ENCODE measurements around the gene ZNF787.
"Not testable (repeated sequence)": the region's sequence is repeated elsewhere in the genome, so short reads cannot be mapped to it uniquely, and the experiment has no call there.

The ZNF787 gene

DNA sequence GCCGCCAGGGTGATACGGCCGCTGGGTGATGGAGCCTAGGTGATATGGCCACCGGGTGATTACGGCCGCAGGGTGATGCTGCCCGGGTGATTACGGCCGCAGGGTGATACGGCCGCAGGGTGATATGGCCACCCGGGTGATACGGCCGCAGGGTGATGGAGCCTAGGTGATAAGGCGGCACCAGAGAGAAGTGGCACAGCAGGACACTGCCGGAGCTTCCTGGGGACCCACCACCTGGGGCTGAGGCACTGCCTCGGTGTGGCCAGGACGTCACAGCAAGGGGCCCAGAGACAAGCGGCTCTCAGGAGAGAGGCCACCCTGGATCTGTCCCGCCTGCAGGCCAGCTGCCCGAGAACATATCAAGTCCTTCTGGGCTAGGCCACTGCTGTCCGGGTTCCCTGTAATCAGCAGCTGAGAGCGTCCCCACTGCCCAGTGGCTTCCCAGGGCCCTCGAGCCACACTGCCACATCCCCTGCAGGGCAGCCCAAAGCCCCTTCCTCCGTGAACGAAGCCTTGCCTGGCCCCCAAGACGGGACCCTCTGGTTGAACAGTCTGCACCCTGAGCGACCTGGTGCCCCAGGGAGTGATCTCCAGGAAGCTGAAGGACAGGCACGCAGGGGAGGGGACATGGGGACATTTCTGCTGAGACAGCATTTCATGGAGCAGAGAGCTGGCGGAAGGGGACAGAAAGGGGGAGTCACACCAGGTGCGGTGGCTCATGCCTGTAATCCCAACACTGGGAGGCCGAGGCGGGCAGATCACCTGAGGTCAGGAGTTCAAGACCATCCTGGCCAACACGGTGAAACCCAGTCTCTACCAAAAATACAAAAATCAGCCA lies 22.1 kb downstream of the ZNF787 start:
- Histone ChIP-seq H3K36me3 (ENCODE audit: insufficient read depth, low read length) (peaks cover 50% of the 10 kb centered on the region; the same call in 1 of the 2 replicates), H3K4me3 (ENCODE audit: low read length, poor library complexity, severe bottlenecking) (no peak overlapping the region), H3K79me2 (ENCODE audit: insufficient read depth, low read length) (peaks cover 18% of the 10 kb centered on the region; the same call in 1 of the 2 replicates), H3K9me3 (ENCODE audit: insufficient read depth, low read depth, low read length) (no peaks in the 10 kb centered on the region), H4K20me1 (ENCODE audit: insufficient read depth, low read length, poor library complexity, severe bottlenecking) (peaks cover 19% of the 10 kb centered on the region), H3K4me2 (ENCODE audit: low read depth, low read length, poor library complexity, severe bottlenecking) (no peak overlapping the region), H3K27me3 (ENCODE audit: insufficient read depth, low read length, poor library complexity, severe bottlenecking) (no peaks in the 10 kb centered on the region), H3K4me1 (ENCODE audit: insufficient read depth, low read length, poor library complexity, severe bottlenecking) (no peaks in the 10 kb centered on the region), H3F3A (ENCODE audit: low read depth) (no peaks in the 10 kb centered on the region), H3K9me2 (replicated peaks; ENCODE audit: low read depth, low read length) (no peaks in the 10 kb centered on the region), H3K9ac (ENCODE audit: low read depth, low read length, poor library complexity, severe bottlenecking) (no peak overlapping the region), H2AFZ (ENCODE audit: low read length) (no peak overlapping the region)
- no peak for TF ChIP-seq EZH2phosphoT487 (IDR thresholded peaks at IDR 0.05; ENCODE audit: borderline replicate concordance)
- no peak for TF ChIP-seq CTCF (conservative IDR thresholded peaks at IDR 0.05; ENCODE audit: low read length)

GRCh38 chr19:56098237-56098636 lies 22.9 kb downstream of the ZNF787 start:
- H3F3A ChIP-seq (ENCODE audit: low read depth); H3K4me1 ChIP-seq (ENCODE audit: insufficient read depth, low read length, poor library complexity, severe bottlenecking); H3K4me3 ChIP-seq (ENCODE audit: low read length, poor library complexity, severe bottlenecking); H2AFZ ChIP-seq (ENCODE audit: low read length); H3K9me3 ChIP-seq (ENCODE audit: insufficient read depth, low read depth, low read length); H3K4me2 ChIP-seq (ENCODE audit: low read depth, low read length, poor library complexity, severe bottlenecking); H3K9ac ChIP-seq (ENCODE audit: low read depth, low read length, poor library complexity, severe bottlenecking); H3K27me3 ChIP-seq (ENCODE audit: insufficient read depth, low read length, poor library complexity, severe bottlenecking); H3K9me2 ChIP-seq (replicated peaks; ENCODE audit: low read depth, low read length): not testable (repeated sequence)
- Histone ChIP-seq H3K36me3 (ENCODE audit: insufficient read depth, low read length) (peaks cover 50% of the 10 kb centered on the region; the same call in 1 of the 2 replicates), H4K20me1 (ENCODE audit: insufficient read depth, low read length, poor library complexity, severe bottlenecking) (peaks cover 15% of the 10 kb centered on the region), H3K79me2 (ENCODE audit: insufficient read depth, low read length) (peaks cover 14% of the 10 kb centered on the region; the same call in 1 of the 2 replicates)

GRCh38 chr19:56097776-56098175 lies 23.3 kb downstream of the ZNF787 start:
- no peak overlapping the region for H3K9ac ChIP-seq (ENCODE audit: low read depth, low read length, poor library complexity, severe bottlenecking)
- H3K4me2 ChIP-seq (ENCODE audit: low read depth, low read length, poor library complexity, severe bottlenecking), result no peak overlapping the region
- H4K20me1 ChIP-seq (ENCODE audit: insufficient read depth, low read length, poor library complexity, severe bottlenecking), result peaks cover 11% of the 10 kb centered on the region

More at GRCh38 chr19:56097776-56098175, 23.3 kb downstream of the ZNF787 start:
- TF ChIP-seq CTCF (conservative IDR thresholded peaks at IDR 0.05; ENCODE audit: low read length) (no peak), EZH2phosphoT487 (IDR thresholded peaks at IDR 0.05; ENCODE audit: borderline replicate concordance) (no peak)
- no peak overlapping the region for H3K4me3 ChIP-seq (ENCODE audit: low read length, poor library complexity, severe bottlenecking)
- H3K27me3 ChIP-seq (ENCODE audit: insufficient read depth, low read length, poor library complexity, severe bottlenecking), result no peaks in the 10 kb centered on the region
- H3K9me3 ChIP-seq (ENCODE audit: insufficient read depth, low read depth, low read length), result no peaks in the 10 kb centered on the region
- no peaks in the 10 kb centered on the region for H3K4me1 ChIP-seq (ENCODE audit: insufficient read depth, low read length, poor library complexity, severe bottlenecking)
- H3K9me2 ChIP-seq (replicated peaks; ENCODE audit: low read depth, low read length), result no peaks in the 10 kb centered on the region
- no peak overlapping the region for H2AFZ ChIP-seq (ENCODE audit: low read length)
- H3K36me3 ChIP-seq (ENCODE audit: insufficient read depth, low read length), result peaks cover 54% of the 10 kb centered on the region; the same call in 1 of the 2 replicates
- no peaks in the 10 kb centered on the region for H3F3A ChIP-seq (ENCODE audit: low read depth)
- peaks cover 9% of the 10 kb centered on the region; the same call in 1 of the 2 replicates for H3K79me2 ChIP-seq (ENCODE audit: insufficient read depth, low read length)

Measured in Loucy (cell line).